Lower leg skin (tissue), 3 donors: ENCODE data around the gene CALN1.

Source experiments
- CTCF ChIP-seq, 3 donors: fragments of 450-650 bp; IDR thresholded peaks; one replicate each; pipeline ENCODE4 v1.5.1; 2016; ENCODE audit warnings: antibody characterized with exemption in 3 of 3, mild to moderate bottlenecking in 3 of 3, moderate library complexity in 2 of 3
- POLR2A ChIP-seq, 2 donors: fragments of 450-650 bp; IDR thresholded peaks; one replicate each; pipeline ENCODE4 v1.6.1; 2016 to 2017; ENCODE audit warnings: antibody characterized with exemption in 2 of 2, mild to moderate bottlenecking in 1 of 2, moderate library complexity in 1 of 2

- TF ChIP-seq CTCF (IDR thresholded peaks at IDR 0.05), result no peak
- no peak for TF ChIP-seq POLR2A (IDR thresholded peaks at IDR 0.05)
Measured at GRCh38 chr7:72286519-72286918, 125.6 kb downstream of the CALN1 start.
